Measurements from ENCODE around the gene RET.

The RET gene

DNA sequence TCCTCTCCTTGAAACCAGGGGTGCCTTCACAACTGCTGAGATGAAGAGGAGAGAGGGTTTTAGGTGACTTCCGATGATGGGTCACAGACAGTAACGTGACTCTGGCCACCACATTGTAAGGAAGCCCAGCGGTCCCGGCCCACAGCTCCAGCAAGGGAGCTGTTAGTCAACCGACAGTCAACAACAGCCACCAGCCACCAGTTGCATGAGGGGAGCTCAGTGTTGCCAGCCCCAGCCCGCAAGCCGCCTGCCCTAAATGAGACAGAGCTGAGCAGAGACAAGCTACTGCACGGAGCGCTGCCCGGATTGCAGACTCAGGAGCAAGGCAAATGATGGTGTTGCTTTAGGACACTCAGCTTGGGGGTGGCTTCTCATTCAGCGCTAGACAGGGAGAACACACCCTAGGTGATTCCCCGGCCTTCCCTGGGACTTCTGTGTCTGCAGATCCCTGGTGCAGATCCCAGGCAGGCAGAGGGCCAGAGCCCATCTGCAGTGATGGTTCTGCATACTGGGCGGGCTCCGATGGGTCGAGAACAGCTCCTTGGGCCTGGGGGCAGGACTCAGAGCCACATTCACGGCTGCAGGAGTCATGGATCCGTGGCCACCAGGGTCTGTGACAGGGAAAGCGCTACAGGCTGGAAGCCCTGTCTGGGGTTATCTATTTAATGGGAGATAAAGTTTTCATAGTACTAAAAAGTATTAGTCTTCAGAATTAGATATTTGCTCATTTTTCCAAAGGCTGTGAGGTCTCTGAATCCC is 14.3 kb upstream of the RET start:
- DNase-seq (ENCODE audit: low read depth in 2 of 2): no peak

DNA sequence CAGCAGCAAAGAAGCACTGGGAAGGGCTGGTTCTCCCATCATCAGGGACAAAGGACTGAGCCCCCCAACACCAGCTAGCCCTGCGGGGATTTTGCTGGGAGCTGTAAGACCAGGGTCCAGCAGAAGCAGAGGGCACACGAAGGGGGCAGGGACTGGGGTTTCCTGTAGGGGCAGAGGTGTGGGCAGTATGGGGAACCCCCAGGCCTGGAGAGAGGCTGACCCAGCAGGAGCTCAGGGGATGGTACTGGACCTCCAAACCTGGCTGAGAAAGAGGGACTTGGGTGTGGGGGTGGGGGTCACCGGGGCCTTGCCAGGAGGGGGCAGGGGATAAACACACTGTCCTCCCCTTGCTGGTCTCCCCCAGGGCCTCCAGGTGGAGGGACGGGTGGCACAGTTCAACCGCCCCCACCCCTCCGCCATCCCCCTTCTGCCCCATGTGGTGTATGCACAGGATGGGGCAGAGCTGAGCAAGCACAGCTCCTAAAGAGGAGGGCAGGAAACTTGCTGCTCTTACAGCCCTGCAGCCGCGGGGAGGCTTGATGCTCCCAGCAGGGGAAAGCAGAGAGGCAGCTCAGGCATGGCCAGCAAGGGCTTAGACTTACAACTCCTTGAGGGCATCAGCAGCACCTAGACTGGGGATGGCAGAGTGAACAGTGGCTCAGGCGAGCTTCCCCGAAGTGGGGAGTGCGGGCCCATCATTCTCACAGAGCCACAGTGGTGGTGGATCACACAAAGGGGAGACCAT is 12.4 kb upstream of the RET start:
- no peak for DNase-seq (ENCODE audit: low read depth in 2 of 2)

DNA sequence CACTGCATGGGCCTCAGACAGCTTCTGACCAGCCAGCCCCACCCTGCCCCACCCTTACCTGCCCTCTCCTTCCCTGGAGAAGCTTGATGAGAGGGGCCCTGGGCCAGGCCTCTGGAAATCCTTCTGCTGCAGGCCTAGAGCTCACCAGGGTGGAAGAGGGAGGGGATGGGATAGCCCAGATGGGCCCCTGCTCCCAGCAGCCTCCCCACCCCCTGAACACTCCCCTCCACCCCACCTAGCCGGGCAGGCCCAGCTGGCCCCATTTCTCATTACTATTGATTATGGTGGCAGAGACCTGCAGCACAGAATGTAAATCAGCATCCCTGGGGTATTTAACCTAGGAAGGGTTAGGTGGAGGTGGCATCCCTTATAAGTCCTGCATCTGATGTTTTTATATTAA is 11.6 kb upstream of the RET start:
- no peak for DNase-seq (ENCODE audit: low read depth in 2 of 2)

DNA sequence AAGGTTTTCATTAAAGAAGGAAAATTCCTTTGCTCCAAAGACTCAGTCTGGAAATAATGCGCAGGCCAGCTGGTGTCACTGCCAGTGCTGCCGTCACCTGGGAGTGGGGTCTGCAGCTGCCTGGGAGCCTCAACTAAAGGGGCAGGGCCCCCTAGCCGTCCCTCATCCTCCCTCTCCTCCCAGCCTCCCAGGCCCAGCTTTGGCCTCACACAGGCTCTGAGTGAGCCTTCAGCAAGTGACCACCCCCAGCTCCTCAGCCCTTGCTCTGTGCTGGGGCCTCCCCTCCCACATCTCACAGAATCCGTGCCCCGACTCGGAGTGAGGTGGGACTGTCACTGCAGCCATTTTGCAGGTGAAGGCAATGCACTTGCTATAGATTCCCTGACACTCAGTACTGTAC is 11.1 kb upstream of the RET start:
- DNase-seq (ENCODE audit: low read depth in 2 of 2): no peak

DNA sequence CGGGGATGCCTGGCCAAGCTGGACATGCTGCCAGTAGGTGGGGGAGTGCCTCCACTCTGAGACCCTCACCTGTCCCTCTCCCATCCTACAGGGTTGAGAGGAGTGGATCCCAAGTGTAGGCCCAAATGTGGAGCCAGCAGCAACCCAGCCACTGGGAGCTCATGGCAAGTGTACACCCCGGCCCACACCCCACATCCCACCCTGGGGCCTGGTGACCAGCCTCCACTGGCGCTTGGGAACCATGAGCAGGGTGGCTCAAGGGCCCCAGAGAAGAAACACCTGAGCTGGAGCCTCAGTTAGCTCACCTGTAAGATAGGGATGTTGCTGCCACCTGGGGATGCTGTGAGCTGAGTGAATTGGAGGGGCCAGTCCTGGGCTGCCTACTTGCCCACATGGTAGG is 10.4 kb upstream of the RET start:
- no peak for DNase-seq (ENCODE audit: low read depth in 2 of 2)

DNA sequence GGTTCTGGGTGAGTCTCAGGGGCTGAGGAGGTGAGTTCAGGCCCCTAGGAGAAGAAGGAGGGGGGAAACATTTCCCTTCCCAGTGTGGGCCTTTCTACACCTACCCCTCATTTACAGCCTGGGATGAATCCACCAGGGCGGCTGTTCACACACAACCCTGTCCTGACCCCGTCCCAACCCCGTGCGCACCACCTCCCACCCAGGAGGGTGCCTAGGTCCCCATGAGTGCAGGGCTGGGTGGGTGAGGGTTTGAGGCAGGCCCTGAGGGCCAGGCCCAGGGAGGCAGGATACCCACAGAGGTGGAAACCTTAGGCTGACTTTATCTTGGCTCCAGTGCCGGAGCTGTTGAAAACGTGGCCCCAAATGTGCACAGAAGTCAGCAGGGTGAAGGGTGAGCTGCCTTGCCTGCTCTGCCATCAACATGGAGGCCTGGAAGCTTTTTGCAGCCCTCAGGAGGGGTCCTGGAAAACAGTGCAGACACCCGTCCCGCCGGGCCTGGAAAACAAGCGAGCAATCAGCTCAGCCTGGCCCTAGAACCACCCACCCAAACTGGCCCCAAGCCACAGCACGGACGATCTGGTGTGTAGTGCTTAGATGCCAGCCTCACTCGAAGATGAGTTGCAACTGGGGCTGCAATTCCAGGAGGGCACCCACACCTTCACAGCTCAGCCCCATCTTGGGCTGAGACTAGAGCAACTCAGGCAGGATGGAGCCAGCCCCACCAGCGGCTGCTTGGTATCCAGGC is 9.3 kb upstream of the RET start:
- no peak for DNase-seq (ENCODE audit: low read depth in 2 of 2)

DNA sequence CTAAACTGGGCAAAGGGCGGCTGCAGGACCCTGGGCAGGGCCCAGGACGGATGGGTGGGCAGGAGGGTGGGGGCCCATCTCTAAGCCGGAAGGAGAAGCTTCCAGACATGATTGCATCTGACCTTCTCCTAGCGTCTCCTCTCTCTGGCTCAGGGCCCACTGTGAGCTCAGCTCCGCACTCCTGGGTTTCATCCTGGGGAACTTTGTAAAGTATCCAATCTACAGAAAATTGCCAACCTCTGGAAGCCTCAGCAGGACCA is 8.8 kb upstream of the RET start:
- DNase-seq (ENCODE audit: low read depth in 2 of 2): no peak

DNA sequence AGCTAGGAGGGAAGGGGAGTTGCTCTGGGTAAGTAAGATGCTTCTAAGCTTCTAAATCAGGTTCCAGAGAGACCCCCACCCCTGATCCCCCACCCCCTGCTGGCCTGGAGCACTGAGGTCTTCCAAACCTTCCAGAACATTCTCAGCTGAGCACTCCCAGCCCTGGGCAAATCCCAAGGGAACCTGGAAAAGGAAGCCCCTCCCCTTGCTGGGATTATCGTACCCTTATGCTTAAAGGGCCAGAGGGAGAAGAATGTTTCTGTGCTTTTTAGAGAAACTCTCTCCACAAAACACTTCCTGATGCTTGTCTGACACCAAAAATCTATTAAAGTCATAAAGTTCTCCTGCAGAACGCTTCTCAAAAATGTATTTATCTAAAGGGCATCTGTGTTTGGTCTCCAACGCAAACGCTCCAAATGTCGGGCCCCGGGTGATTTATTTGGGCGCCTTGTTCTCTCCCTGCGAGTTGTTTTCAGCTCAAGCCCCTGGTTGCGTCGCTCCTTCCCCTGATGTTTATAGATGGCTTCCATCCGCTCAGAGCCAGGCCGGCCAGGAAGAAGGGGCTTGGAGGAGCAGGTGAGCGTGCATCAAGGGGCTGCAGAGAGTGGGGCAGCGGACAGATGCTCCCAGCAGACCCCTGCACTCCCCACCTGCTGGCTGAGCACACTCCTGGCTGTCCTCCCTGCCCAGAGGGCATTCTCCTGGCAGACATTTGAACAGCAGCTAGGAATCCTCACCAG is 8.2 kb upstream of the RET start:
- DNase-seq (ENCODE audit: low read depth in 2 of 2): no peak

DNA sequence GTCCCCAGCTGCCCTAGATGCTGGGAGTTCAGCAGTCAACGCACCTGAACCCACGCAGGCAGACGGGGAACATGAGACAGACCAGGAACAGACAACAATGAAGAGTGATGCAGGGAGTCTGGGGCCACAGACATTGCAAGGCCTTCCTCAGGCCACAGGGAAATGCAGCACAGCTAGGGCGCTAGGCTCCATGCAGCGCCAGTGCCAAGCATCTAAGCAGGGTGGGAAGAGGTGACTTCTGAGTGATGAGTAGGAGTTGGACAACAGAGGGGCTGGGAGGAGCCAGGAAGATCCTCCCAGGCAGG is 7.7 kb upstream of the RET start:
- no peak for DNase-seq (ENCODE audit: low read depth in 2 of 2)

DNA sequence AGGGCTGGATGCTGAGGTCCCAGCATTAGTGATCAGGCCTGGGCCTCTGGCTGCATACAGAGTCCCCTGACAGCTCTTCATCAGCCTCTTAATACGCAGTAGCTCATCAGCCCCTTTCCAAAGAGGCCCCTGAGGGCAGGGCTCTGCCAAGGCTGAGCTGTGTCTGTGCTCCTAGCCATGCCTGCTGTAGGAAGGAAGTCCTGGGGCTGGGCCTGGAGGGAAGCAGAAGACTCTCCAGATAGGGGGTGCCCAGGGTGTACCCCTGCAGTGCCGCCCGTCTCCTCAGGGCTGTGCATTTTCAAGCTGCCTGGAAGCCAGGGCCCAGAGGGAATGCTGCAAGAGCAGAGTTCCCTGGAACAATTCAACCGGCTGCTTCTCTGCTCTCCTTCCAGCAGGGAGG is 7.3 kb upstream of the RET start:
- DNase-seq (ENCODE audit: low read depth in 2 of 2): no peak

DNA sequence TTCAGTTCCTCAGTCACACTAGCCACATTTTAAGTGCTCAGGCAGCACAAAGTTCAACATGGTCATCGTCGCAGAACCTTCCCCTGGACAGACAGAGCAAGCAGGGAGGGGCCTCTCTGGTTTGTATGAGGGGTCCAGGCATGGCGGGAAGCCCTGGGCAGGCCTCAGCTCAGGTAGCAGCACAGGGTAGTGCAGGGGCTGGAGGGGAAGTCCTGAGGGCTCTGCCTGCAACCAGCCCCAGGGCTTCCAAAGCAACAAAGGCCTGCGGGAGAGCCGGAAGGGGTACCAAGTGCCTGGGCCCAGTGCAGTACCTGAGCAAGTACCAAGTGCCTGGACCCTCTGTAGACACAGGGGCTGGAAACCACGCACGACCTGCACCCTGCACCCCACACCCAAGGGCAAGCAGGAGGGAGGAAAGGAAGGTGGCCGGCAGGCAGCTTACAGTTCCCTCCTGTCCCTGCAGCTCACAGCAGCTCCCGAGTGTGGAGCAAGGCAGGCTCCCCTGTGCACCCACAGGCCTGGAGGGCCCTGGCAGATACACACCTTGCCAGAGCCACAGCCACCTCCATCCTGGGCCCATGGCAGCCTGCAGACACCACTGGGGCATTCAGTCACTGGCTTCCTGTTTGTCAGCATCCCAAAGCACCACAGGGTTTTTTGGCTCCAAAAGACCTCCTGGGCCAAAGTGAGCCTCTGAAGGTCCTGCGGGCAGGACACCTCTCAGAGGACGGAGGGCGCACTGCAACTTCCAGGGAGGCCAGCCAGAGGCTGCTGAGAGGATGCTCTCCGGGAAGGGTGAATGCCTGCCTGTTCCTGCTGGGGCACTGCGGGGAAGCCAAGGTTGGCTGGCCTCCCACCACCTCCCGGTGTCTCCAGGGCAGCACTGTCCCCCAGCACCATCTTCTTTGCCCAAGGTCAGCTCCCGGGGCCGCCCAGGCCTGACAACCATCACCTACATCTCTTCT is 6.5 kb upstream of the RET start:
- no peak for DNase-seq (ENCODE audit: low read depth in 2 of 2)

DNA sequence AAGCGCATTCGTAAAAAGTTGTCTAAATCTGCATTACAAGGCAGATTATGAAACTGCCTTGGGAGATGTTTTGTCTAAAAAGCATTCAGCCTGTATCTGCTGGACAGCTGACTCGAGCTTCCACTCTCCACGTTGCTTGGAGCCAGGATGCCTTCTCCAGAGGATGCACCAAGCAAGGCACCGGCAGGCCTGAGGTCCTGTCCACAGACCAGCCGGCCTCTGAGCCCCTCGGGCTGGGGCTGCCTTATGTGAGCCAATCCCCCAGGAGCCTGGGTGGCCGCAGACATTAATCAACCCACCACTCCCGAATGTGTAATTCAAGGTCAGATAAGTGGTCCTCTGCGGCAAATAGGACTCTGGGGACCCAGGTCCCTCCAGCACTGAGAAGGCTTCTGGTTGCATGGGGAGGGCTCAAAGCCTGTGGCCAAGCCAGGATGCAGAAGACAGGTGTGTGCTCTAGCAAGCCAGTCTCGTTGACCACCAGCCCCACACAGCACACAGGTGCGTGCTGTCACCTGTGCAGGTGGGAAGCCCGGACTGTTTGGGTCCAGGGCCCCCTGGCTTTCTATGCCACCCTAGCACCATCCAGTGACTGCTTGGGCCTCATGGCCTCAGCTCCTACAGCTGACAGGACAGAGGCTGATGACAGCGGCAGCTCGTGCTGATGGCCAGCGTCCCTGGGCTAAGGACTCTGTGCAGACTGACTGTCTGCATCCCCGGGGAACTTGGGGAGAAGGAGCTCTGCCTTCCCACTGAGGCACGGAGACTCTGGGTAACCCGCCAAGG is 4.8 kb upstream of the RET start:
- no peak for DNase-seq (ENCODE audit: low read depth in 2 of 2)

DNA sequence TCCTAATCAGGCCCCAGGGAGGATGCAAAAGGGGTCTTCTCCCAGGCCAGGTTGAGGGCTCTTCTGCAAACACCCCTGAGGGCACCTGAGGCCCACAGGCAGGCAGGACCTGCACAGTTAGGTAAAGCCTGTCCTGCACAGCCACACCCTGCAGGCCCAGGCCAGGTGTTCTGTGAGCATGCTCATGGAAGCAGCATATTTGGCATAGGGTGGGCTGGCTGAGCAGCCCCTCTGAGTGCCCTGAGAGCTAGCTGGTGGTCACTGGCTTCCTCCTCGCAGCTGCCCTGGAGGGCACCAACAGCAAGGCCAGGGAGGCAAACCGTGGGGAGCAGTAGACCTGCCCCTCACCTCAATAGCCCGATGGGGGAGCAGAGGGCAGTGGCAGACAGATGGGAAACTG is 3.7 kb upstream of the RET start:
- no peak for DNase-seq (ENCODE audit: low read depth in 2 of 2)

DNA sequence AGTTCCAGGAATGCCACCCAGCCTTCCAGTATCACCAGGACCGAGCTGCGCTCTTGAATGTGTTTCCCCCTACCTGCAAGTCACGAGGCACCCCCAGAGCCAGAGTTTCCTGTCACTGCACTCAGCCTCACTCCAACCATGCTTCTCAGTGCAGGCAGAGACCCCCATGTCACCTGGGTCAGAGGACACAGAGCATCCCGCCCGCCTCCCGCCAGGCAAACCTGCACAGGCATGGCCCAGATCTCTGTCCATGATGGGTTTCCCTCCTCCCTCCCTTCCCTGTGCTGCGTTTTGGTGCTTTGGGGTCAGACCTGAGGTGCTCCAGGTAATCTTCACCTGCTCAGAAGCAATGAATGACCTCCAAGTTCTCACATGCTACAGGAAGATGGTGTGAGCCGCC is 3.1 kb upstream of the RET start:
- DNase-seq (ENCODE audit: low read depth in 2 of 2): no peak

DNA sequence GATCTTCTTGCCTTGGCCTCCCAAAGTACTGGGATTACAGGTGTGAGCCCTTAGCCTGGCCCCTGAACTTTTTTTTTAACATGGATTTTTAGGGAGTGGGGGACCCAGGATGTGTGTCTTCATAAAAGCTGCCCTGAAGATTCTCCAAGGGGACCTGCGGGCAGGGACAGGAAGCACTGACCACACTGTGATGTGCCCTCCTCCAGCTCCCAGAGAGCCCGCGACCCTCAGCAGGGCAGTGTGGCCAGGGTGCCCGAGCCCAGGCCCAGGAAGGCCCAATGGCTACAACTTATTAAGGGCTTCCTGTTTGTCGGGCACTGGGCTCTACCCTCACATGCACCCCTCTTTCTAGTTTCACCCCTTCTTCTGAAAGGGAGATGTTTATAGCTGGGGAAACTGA is 2.5 kb upstream of the RET start:
- no peak for DNase-seq (ENCODE audit: low read depth in 2 of 2)

DNA sequence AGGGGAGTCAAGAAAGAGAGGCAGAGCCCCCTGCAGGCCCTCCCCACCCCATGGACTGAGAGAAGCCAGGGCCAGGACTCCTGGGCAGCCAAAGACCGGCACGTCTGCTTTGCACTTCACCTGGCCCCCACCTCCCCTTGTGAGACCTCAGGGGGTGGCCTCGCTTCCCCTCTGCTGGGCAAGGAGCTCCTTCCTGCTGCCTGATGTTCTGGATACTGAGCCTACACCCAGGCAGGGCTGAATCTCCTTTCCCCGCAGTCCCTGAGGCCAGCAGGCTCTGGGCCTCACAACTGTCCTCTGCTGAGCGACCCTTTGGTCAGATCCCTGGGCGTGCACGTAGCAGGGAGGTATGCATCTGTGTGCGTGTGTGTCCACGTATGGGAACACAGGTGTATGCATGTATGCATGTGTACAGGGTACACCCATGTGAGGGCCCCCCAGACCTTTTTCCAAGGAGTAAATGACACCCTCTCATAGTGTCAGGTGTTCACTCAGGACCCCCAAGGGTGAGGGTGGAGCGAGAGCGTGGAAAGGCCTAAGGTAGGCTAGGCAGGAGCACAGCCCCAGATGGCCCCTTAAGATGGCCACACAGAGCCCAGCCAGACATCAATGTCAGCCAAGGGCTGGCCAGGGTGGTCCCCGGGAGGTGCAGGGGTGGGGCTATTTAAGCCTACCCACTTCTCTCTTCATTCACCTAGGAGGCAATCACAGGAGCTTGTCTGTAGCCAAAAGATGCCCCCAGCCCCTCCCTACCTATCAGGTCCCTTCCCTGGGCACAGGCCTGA is 1.9 kb upstream of the RET start:
- DNase-seq (ENCODE audit: low read depth in 2 of 2): no peak

DNA sequence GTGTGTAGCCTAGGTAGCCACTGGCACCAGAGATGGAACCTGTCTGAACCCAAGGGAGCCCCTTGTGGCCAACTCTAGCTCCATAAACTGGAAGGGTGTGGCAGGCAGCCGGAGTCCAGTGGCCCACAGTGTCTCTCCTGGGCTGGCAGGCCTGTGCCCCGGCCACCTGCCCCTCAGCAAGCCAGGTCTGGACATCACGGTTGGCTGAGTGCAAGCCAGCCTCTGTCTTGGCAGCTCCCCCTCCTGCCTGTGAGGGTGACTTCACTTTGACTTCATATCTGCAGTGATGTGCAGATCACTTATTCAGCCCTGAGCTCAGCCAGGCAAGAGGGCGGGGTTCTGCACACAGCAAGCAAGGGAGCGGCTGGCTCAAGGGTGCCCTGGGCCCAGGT is 1.3 kb upstream of the RET start:
- DNase-seq (ENCODE audit: low read depth in 2 of 2): no peak

DNA sequence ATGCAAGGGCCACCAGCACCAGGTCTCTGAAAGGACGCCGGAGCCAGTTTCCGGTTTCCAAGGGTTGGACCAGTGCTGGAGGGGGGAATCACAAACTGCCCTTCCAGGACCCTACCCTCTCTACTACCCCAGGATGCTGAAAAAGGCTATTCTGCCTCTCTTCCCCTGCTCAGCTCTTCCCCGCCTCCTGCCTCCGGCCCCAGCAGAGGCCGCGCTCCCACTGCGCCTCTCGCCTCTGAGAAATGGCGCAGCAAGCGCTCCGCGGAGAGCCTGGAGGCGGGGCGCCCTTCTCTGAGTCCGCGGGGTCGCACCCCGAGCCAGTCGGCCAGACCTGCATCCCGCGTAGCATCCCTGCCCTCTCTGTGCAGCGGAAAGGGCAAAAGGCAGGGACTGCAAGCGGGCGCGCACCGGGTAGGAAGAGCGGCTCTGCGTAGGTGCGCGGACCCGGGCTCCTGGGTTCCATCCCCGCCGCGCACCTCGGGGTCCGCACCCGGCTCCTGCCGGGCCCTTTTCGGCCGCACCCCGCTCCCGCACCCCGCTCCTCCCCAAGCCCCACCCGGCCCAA is 476 bp upstream of the RET start:
- no peak for DNase-seq (ENCODE audit: low read depth in 2 of 2)

DNA sequence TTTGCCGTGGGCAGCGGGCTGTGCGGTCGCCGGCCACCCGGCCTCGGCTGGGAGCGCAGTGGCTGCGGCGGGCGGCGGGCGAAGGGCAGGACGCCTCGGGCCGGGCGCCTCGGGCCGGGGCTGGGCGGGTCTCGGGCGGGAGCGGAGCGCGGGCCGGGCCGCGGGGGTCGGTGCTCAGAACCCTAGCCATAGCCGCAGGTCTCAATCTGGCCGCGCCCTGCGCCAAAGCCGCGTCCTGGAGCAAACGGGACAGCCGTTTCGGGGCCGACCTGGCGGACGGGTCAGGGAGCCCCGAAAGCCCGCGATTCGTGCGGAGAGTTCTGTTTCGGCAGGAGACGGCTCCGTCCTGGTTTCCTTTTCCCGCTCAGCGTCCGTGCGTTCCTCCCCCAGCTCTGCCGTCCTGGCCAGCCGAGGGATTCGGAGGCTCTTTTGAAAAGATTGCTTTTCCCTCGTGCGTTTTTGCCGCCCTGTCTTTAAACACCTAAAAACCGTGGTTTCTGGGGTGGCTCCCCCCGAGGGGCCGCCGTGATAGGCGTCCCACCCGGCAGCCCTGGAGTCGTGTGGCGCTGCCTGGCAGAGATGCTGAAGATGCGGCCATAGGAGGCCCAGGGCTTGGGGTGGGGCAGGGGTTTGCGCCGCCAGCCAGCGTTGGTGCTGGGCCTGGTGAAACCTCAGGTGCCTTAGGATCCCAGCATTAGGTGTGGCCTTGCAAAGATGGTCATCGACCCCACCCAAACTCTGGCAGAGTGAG is 727 bp downstream of the RET start:
- DNase-seq (ENCODE audit: low read depth in 2 of 2): no peak

Measured in stimulated activated CD4-positive, alpha-beta T cell treated with anti-CD3 and anti-CD28 coated beads, Interleukin-12 subunit alpha, Interleukin-12 subunit beta, amount 100 ng/mL, for 24 hours (primary cell).